HUES64 (cell line): ENCODE data around the gene SUGCT.

Experiments used
- H3K27ac ChIP-seq: 2 replicates; pipeline ENCODE4 v1.7.0; 2013; ENCODE audit warnings: low read depth, low read length, inconsistent platforms
- H3K27me3 ChIP-seq: 2 replicates; pipeline ENCODE4 v1.6.1; 2013; ENCODE audit warnings: mild to moderate bottlenecking, low read length; ENCODE audit not compliant: insufficient read depth
- H3K36me3 ChIP-seq: 2 replicates; pipeline ENCODE4 v1.6.1; 2013; ENCODE audit warnings: mild to moderate bottlenecking, low read length; ENCODE audit not compliant: insufficient read depth
- H3K4me1 ChIP-seq: 2 replicates; pipeline ENCODE4 v1.6.1; 2013; ENCODE audit warnings: mild to moderate bottlenecking, low read length, moderate library complexity; ENCODE audit not compliant: insufficient read depth
- H3K4me3 ChIP-seq: 2 replicates; pipeline ENCODE4 v1.5.1; 2013; ENCODE audit warnings: mild to moderate bottlenecking, low read length, moderate library complexity
- H3K9ac ChIP-seq: 2 replicates; pipeline ENCODE4 v1.6.1; 2013; ENCODE audit warnings: mild to moderate bottlenecking, low read depth, low read length
- H3K9me3 ChIP-seq: 2 replicates; pipeline ENCODE4 v1.6.1; 2013; ENCODE audit warnings: low read depth, low read length; ENCODE audit not compliant: insufficient read depth
- WGBS: fragments of 150-250, 120-280 bp; methylation state at CpG from one replicate; pipeline ENCODE4 v1.1.7; 2013; ENCODE audit warnings: missing lambda C conversion rate; 5-methylcytosine and 5-hydroxymethylcytosine counted together

The SUGCT gene

GRCh38 chr7:40711706-40712105, 576.9 kb downstream of the SUGCT start:
- no peak overlapping the region for H3K9ac ChIP-seq
- peaks cover 10% of the 10 kb centered on the region for H3K4me1 ChIP-seq
- WGBS, result 97% methylated on average over 6 of the region's 6 CpGs
- no peak overlapping the region for H3K27ac ChIP-seq
- no peaks in the 10 kb centered on the region for H3K9me3 ChIP-seq
- H3K4me3 ChIP-seq, result no peak overlapping the region
- no peaks in the 10 kb centered on the region for H3K27me3 ChIP-seq
- H3K36me3 ChIP-seq, result no peaks in the 10 kb centered on the region

DNA sequence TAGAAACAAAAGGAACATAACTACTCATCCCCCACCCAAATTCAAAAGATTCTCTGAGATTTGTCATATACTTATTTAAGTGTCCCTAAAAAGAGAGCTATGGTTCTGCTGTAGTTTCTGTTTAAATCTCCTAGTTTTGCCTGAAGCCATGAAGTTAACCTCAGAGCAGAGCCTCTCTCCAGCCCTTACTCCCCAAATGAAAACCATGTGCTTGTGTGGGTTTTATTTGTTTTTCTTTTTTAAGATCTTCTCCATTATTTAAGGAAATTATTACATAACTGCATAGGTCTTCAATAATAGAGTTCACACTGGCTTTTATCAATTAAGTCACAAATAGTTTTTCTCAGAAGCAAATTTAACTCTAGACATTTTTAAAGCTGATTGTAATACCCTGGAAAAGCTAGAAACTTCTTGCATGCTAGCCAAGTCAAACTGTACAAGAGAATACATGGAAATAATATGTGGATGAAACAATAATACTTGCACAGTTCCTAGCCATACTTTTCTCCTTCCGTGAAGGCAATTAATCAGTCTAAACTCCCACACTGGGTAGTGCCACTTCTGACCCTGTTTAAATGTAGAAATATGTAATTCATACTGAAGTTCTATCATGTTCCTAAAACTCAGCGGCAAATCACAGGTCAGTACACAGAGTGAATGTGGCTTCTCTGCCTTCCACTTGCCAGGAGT, 579.7 kb downstream of the SUGCT start:
- no peaks in the 10 kb centered on the region for H3K27me3 ChIP-seq
- H3K27ac ChIP-seq, result no peak overlapping the region
- peaks cover 24% of the 10 kb centered on the region for H3K4me1 ChIP-seq
- WGBS, result 100% methylated on average over 1 of the region's 2 CpGs
- H3K9ac ChIP-seq, result no peak overlapping the region
- H3K36me3 ChIP-seq, result no peaks in the 10 kb centered on the region
- H3K4me3 ChIP-seq, result no peak overlapping the region
- no peaks in the 10 kb centered on the region for H3K9me3 ChIP-seq

- 96% methylated on average over 3 of the region's 3 CpGs for WGBS
- H3K4me1 ChIP-seq, result peaks cover 24% of the 10 kb centered on the region
- no peaks in the 10 kb centered on the region for H3K9me3 ChIP-seq
- H3K27ac ChIP-seq, result no peak overlapping the region
- no peaks in the 10 kb centered on the region for H3K27me3 ChIP-seq
- H3K4me3 ChIP-seq, result no peak overlapping the region
- H3K36me3 ChIP-seq, result no peaks in the 10 kb centered on the region
- H3K9ac ChIP-seq, result no peak overlapping the region
Observed at GRCh38 chr7:40715053-40715430, 580.2 kb downstream of the SUGCT start.

- no peak overlapping the region for H3K4me3 ChIP-seq
- no peaks in the 10 kb centered on the region for H3K27me3 ChIP-seq
- H3K36me3 ChIP-seq, result no peaks in the 10 kb centered on the region
- H3K9me3 ChIP-seq, result no peaks in the 10 kb centered on the region
- H3K4me1 ChIP-seq, result peaks cover 24% of the 10 kb centered on the region
- H3K27ac ChIP-seq, result no peak overlapping the region
- no peak overlapping the region for H3K9ac ChIP-seq
Observed at GRCh38 chr7:40716052-40716451, 581.2 kb downstream of the SUGCT start.

DNA sequence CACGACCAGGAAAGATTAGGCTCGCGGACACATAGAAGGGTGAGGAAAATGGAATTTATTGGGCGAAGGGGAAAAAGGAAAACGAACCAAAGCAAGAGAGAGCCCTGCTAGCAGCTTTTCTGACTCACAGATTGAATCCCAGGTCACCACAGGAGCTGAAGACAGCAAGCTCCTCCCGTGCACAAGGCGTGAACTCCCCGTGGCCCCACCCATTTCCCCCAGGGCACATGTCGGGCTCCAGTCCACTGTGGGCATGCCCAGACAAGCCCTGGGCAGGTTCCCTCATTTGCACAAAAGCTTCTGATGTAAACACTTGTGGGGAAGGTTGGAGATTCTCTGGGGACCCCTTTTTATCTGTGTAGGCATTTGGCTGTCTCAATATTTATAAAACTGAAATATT, 582.4 kb downstream of the SUGCT start:
- Histone ChIP-seq H3K27ac (peak overlapping the region; percentile 67; the same call in 1 of the 2 replicates), H3K9ac (peak overlapping the region; percentile 12; the same call in 1 of the 2 replicates), H3K4me1 (peaks cover 24% of the 10 kb centered on the region), H3K9me3 (no peaks in the 10 kb centered on the region), H3K4me3 (peak overlapping the region; percentile 1; the same call in 1 of the 2 replicates), H3K27me3 (no peaks in the 10 kb centered on the region), H3K36me3 (no peaks in the 10 kb centered on the region)
- WGBS, result 52% methylated on average over 9 of the region's 9 CpGs

GRCh38 chr7:40720416-40720815, 585.6 kb downstream of the SUGCT start:
- no peak overlapping the region for H3K9ac ChIP-seq

GRCh38 chr7:40721342-40721949, 586.6 kb downstream of the SUGCT start:
- Histone ChIP-seq H3K9me3 (no peaks in the 10 kb centered on the region), H3K27me3 (no peaks in the 10 kb centered on the region), H3K27ac (no peak overlapping the region), H3K4me1 (peaks cover 16% of the 10 kb centered on the region), H3K4me3 (no peak overlapping the region), H3K9ac (no peak overlapping the region), H3K36me3 (no peaks in the 10 kb centered on the region)
- WGBS, result 85% methylated on average over 1 of the region's 2 CpGs

More at GRCh38 chr7:40720416-40720815, 585.6 kb downstream of the SUGCT start:
- Histone ChIP-seq H3K4me3 (no peak overlapping the region), H3K36me3 (no peaks in the 10 kb centered on the region), H3K9me3 (no peaks in the 10 kb centered on the region), H3K27me3 (no peaks in the 10 kb centered on the region), H3K27ac (no peak overlapping the region), H3K4me1 (peaks cover 24% of the 10 kb centered on the region)
- WGBS, result 100% methylated on average over 1 of the region's 1 CpG

- no peaks in the 10 kb centered on the region for H3K9me3 ChIP-seq
- H3K4me1 ChIP-seq, result peaks cover 8% of the 10 kb centered on the region
- H3K9ac ChIP-seq, result no peak overlapping the region
- 95% methylated on average over 1 of the region's 2 CpGs for WGBS
- no peak overlapping the region for H3K27ac ChIP-seq
- H3K36me3 ChIP-seq, result no peaks in the 10 kb centered on the region
- H3K27me3 ChIP-seq, result no peaks in the 10 kb centered on the region
- no peak overlapping the region for H3K4me3 ChIP-seq
Observed at GRCh38 chr7:40722242-40722641, 587.4 kb downstream of the SUGCT start.

DNA sequence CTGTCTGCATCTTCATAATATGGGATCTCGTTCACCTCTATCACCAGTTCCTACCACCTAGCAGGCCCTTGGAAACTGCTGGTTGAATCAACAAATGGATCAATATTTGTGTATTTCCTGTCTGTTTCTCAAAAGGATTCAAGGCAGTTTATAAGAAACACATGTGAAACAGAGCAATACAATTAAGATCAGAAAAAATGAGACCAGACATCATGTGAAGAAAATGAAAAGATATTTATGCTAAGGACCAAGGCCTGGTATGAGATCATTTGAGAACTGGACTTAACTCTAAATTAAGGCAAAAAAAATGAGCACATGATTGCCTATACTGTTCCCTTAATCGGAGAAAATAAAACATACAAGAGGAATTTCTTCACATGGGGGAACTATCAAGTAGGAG, 589.0 kb downstream of the SUGCT start:
- Histone ChIP-seq H3K4me3 (no peak overlapping the region), H3K9ac (no peak overlapping the region), H3K36me3 (no peaks in the 10 kb centered on the region), H3K4me1 (no peaks in the 10 kb centered on the region), H3K9me3 (no peaks in the 10 kb centered on the region), H3K27me3 (no peaks in the 10 kb centered on the region), H3K27ac (no peak overlapping the region)
- 100% methylated on average over 2 of the region's 2 CpGs for WGBS

DNA sequence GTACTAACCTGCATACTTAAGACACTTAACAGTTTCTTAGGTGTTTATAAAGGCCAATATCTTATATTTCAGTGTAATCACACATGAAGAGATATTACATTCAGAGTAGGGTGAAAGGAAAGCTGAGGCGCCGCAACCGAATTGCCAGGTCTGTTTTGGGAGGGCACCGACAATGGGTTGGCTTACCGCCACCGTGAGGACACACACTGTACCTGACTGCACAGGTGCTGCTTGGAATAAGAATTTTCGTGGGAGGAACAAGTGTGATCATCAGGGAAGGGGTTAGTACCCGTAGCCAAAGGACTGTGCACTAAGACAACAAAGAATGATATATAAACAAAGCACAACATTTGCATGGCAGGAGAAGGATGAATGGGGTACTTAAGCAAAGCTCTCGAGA, 591.8 kb downstream of the SUGCT start:
- Histone ChIP-seq H3K27me3 (no peaks in the 10 kb centered on the region), H3K9ac (no peak overlapping the region), H3K9me3 (no peaks in the 10 kb centered on the region), H3K4me1 (no peaks in the 10 kb centered on the region), H3K36me3 (no peaks in the 10 kb centered on the region), H3K4me3 (no peak overlapping the region), H3K27ac (no peak overlapping the region)
- 90% methylated on average over 9 of the region's 9 CpGs for WGBS

- Histone ChIP-seq H3K9ac (no peak overlapping the region), H3K27me3 (no peaks in the 10 kb centered on the region), H3K4me1 (no peaks in the 10 kb centered on the region), H3K27ac (no peak overlapping the region), H3K9me3 (no peaks in the 10 kb centered on the region; the same call in 1 of the 2 replicates), H3K36me3 (no peaks in the 10 kb centered on the region), H3K4me3 (no peak overlapping the region)
Observed at GRCh38 chr7:40733114-40733513, 598.3 kb downstream of the SUGCT start.
